GM19035 (cell line): ENCODE data around the gene FIG4.
"Not testable (repeated sequence)": the region's sequence is repeated elsewhere in the genome, so short reads cannot be mapped to it uniquely, and the experiment has no call there.

ENCODE experiments used
- ATAC-seq: cut with Tn5 transposase; IDR thresholded peaks from one replicate; pipeline ENCODE4 v1.9.1; 2021; ENCODE audit not compliant: unreplicated experiment

FIG4 gene

DNA sequence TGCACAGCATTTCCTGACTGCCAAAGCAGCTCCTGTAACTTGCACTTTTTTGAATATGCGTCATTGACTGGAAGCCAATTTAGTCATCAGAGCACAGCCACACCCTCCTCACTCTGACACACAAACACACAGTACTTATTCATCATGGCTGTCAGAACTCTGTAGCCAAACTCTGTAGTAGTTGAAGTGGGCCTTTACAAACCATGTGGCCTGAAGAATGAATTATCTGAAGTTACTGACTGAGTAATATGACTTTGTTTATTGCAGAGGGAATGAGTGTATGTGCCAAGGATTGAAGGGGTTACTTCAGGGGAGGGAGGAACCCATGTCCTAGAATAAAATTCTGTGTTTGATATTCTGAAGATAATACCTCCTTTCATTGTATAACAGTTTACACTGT, 102.7 kb downstream of the FIG4 start:
- ATAC-seq = no peak

GRCh38 chr6:109794201-109794923, 103.3 kb downstream of the FIG4 start:
- ATAC-seq = peak; percentile 42

DNA sequence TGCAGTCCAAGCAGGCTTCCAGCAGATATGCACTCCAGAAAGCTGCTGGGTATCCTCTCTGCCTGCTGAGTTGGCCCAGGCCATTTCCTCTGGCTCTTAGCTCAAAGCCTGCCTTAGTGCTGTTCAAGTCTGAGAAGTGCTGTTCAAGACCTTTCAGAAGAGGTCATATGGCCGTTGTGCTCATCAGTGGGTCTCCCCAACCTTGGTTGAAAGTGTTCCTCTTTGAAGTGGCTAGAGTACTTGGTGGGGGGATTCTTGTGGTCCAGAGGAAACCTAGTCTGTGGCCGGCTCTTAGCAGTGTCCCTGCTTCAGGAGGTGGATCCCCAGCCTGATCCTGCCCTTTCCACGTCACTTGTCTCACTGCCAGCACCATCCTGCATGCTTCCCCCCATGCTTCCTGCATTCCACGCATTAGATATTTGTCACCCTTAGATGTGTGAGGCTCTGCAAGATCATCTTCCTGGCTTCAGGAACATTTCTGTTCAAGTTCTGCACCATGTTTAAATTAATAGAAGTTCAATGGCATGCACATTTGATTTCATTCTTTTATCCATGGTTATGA, 105.0 kb downstream of the FIG4 start:
- ATAC-seq = no peak

GRCh38 chr6:109799129-109799528, 108.0 kb downstream of the FIG4 start:
- no peak for ATAC-seq

DNA sequence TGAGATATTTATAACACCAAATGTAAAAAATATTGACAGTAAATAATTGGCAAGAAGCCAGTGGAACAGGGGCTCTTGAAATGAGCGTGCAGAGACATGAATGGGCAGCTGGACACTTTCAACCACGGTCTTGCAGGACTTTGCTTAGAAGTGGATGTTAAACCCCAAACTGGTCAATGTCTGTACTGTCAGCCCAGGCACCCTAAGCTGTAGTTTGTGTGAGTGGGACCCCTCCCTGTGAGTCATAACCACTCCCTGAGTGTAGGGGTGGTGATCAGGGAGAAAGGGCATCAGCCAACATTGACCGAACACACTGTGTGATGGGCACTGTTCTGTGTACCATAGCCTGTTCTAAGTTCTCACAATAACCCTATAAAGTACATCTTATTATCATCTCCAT, 108.6 kb downstream of the FIG4 start:
- ATAC-seq = no peak

DNA sequence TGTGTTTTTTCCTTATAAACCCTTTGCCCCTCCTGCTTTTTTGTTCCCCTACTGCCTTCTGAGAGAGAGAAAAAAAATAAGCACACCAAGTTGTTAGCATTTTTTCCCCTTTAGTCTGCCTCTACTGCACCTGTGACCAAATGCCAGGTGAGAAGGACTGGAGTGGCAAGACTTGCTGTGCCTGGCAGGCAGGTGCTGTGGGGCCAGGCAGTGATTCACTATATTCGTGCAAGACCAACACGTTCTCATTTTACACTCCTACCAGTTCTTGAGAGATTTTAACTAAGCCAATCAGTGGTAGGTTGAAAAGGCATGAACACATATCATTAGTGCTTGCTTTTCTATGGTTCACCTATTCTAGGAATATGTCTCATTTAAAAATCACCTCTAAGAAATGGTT, 109.7 kb downstream of the FIG4 start:
- ATAC-seq = no peak

GRCh38 chr6:109801794-109802193, 110.7 kb downstream of the FIG4 start:
- no peak for ATAC-seq

- ATAC-seq = no peak
Observed at GRCh38 chr6:109804020-109804419, 112.9 kb downstream of the FIG4 start.

DNA sequence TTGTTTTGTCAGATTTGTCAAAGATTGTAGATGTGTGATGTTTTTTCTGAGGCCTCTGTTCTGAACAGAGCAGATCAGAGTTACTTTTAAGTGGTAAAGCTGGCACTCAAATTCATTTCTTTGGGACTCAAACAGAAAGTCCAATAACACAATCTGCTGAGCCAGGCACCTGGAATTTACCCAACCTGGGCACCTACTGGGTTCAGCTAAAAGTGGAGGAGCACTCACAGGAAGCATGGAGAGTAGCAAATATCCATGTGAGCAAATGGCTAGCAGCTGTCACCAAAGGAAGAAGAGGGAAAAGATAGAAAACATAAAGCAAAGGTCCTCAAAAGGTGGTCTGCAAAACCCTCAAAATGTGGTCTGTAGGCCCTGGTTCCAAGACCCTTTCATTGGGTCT, 116.8 kb downstream of the FIG4 start:
- no peak for ATAC-seq

DNA sequence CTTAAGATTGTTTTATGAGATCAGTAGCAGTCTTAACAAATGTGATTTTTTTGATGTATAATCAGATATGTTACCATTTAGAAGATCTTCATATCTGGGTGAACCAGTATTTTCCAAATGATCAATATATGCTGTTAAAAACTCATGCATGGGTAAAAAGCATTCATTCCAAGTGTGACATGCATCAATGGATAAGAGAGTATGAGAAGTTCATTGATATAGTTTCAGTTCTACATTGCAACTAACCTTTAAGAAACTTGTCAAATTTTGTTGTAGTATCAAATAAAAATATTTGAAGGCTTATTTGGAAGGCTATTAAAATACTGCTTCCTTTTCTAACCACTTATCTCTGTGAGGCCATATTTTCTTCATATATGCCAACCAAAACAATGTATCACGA, 117.7 kb downstream of the FIG4 start:
- ATAC-seq = no peak

GRCh38 chr6:109815054-109815453, 124.0 kb downstream of the FIG4 start:
- ATAC-seq = no peak

DNA sequence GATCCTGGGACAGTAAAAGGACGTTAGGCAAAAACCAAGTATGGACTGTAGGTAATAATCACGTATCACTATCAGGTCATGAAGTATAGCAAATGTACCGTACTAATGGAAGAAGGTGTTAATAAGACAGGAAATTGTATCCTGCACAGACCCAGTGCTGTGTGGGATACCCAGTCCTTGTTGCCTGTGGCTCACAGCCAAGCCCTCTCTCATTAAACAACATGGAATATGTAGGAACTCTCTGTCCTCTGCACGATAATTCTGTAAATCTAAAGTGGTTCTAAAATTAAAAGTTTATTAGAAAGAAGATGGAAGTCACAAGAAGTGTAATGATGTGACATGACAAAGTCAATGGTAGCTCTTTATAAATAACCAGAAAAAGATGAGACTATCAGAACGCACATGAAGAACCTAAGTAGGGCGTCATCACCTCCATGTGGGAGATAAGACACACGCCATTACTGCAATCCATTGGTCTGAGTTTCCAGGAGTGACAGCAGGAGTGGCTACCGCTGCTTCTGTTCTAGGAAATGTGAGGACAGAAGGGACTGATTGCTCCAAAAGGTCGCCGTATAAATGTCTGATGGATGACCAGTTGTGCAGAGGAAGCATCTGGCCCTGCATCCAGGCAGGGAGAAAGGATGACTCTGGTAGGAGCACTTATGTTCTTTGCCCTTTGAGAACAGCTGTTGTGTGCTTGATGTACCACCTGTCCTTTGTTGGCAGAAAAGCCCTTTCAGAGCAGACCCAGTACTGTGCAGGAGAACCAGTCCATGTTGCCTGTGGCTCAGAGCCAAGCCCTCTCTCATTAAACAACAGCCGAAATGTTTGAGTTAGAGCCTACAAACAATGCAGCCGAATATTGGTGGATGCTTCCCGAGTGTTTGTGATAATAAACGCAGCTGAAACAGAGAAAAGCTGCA, 125.6 kb downstream of the FIG4 start:
- ATAC-seq = no peak

- peak; percentile 51 for ATAC-seq
Observed at GRCh38 chr6:109820706-109821350, 129.7 kb downstream of the FIG4 start.

DNA sequence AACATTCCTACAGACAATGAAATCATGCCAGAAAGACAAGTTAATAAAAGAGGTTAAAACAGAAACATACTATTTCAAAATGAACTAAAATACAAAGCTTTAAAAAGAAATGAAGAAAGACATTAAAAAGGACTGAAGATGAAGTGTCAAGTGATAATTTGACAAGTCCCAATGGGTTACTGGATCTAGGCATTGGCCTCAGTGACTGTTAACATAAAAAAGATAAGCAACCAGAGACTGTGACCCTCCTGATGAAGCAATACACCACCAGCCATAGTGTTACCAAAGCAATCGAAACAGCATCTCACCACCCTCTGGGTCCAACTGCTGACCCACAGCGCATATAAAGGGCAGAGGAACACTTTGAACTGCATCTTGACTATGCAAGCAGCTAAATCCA, 130.3 kb downstream of the FIG4 start:
- no peak for ATAC-seq

DNA sequence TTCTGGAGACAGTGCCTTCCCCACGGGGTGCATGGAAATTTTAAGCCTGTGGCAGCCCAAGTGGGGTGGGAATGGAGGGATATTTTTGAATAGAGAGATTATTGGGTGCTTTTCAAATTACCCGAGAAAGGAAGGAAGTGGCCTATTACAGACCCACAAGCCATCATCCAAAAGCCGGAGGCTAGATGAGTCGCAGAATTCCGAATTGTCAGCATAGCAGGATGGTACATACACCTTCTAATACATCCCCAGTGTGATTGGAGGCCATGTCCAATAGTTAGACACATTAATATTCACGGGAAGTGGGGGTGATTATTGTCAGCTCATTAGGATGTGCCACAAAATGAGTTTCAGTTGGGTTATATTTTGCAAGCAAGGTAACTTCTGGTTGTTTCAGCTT, 133.0 kb downstream of the FIG4 start:
- no peak for ATAC-seq

DNA sequence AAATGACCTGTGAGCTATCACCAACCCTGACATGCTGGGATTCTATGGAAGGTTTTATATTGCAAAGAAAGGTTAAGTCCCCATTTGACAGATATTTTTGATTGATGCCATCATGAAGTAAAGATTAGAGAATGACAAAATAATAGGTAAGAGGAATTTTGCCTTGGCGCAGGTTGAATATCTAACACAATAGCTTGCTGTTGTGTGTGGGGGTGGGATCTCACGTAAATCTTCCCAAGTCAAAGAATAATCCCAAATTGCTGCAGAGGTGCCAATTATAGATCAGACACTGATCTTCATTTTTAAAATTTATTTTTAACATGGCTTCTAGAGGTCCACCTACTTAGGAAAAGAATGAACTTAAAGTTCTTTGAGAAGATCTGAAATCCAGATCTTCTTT, 135.5 kb downstream of the FIG4 start:
- no peak for ATAC-seq

- ATAC-seq = not testable (repeated sequence)
Observed at GRCh38 chr6:109831352-109831751, 140.3 kb downstream of the FIG4 start.

- no peak for ATAC-seq
Observed at GRCh38 chr6:109834131-109834530, 143.0 kb downstream of the FIG4 start.

DNA sequence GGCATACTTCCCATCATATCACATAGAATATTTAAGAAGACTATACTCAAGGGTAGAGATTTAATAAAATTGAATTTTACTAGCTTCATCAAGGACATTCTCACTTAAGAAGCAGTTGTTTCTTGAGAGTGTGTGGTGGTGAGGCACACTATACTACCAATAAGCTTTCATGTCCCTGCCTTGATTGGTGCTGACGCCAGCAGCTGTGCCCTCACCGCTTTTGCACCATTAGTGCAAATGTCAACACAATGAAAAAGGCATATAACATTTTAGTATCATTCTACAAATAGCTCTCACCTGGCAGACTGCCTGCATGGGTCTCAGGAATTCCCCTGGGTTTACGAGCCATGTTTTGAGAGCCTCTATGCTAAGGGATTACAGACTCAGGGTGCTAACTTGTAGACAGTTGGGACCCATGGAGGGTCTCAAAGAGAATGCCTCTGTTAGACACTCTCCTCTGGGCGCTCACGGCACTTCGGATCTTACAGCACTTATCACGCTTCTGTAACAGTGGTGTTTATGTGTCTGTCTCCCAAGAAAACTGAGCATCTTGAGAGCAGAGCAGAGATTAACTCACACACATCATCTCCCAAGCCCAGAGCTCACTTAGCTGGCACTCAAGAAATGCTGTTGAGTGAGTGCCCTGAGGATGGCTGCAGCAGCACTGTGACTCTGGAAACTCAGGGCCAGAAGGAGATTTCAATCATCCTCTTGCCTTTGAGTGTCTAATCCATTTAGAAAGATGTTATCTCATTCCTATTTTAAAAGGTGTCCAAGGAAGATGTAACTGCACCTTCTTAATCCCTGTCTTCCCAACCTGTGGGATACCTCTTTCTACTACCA, 143.7 kb downstream of the FIG4 start:
- ATAC-seq = no peak

DNA sequence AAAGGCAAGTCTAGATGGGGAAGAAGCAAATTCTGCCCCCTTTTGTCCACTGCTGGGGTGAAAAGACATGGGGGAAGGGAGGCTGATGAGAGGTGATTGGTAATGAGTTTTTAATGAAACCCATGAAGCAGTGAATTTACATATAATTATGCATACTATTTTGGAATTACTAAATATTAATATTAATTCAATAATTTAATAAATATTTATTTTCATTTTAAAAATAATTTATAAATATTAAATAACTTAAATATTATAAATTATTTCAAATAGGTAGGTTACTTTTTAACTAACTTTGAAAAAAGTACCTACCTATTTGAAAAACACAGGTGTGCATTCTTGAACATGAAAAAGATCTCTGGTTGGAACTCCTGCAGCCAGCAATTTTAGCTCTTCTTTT, 148.9 kb downstream of the FIG4 start:
- no peak for ATAC-seq

- no peak for ATAC-seq
Observed at GRCh38 chr6:109840796-109841195, 149.7 kb downstream of the FIG4 start.
